Colonic mucosa (tissue), 4 donors: ENCODE data around the gene BICDL2. TPM values are rescaled to one million over a fixed set of nuclear protein-coding genes. Genes with fewer than 3 reads are reported as not detected.
A peak's percentile ranks its signal among the peaks of the same experiment; 100 is the strongest.
"Not testable (repeated sequence)": the region's sequence is repeated elsewhere in the genome, so short reads cannot be mapped to it uniquely, and the experiment has no call there.

Experiments
- DNase-seq: peaks from one replicate; pipeline ENCODE4 v3.0.0-alpha.2; 2020
- H3K27ac ChIP-seq: fragments of 200-600 bp; one replicate; pipeline ENCODE4 v1.8.0; 2021
- H3K27me3 ChIP-seq: fragments of 200-600 bp; one replicate; pipeline ENCODE4 v1.8.0; 2021
- H3K36me3 ChIP-seq: fragments of 200-600 bp; one replicate; pipeline ENCODE4 v1.8.0; 2021
- H3K4me1 ChIP-seq: fragments of 200-600 bp; one replicate; pipeline ENCODE4 v1.8.0; 2021; ENCODE audit warnings: mild to moderate bottlenecking
- H3K4me3 ChIP-seq: fragments of 200-600 bp; one replicate; pipeline ENCODE4 v1.8.0; 2021
- H3K9ac ChIP-seq, 2 donors: one replicate each; pipeline ENCODE4 v1.7.0; 2013; ENCODE audit warnings: control low read depth in 2 of 2, low read depth in 2 of 2, low read length in 2 of 2
- H3K9me3 ChIP-seq: fragments of 200-600 bp; one replicate; pipeline ENCODE4 v1.8.0; 2021
- intact Hi-C: fragments of 100-400 bp; cut with DNase I; formaldehyde crosslinking; loops from one replicate; pipeline ENCODE4 v1.14.1; 2022
- total RNA-seq, 2 donors: library from RNA; stranded (reverse); fragmentation: NEBNext Ultra II Directional in 1 of 2; extraction: Animal tissue kit (Norgen Biotek cat#: 25700) in 1 of 2; gene quantifications; one replicate each; pipeline ENCODE4 v1.2.1, GENCODE V29; 2021
- TF ChIP-seq, protein P1 (sequence below): fragments of 200-600 bp; IDR thresholded peaks from one replicate; pipeline ENCODE4 v1.8.0; 2022; ENCODE audit warnings: antibody characterized with exemption, mild to moderate bottlenecking
- donor health status: healthy.
- donor health status: DM: no; HTN: no; CAD: no.
- donor health status: DM: no; HTN: no; CAD: no.

BICDL2 gene, protein sequence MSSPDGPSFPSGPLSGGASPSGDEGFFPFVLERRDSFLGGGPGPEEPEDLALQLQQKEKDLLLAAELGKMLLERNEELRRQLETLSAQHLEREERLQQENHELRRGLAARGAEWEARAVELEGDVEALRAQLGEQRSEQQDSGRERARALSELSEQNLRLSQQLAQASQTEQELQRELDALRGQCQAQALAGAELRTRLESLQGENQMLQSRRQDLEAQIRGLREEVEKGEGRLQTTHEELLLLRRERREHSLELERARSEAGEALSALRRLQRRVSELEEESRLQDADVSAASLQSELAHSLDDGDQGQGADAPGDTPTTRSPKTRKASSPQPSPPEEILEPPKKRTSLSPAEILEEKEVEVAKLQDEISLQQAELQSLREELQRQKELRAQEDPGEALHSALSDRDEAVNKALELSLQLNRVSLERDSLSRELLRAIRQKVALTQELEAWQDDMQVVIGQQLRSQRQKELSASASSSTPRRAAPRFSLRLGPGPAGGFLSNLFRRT
- total RNA-seq = 10 to 100 TPM; 56.6 to 83.9 TPM

DNA sequence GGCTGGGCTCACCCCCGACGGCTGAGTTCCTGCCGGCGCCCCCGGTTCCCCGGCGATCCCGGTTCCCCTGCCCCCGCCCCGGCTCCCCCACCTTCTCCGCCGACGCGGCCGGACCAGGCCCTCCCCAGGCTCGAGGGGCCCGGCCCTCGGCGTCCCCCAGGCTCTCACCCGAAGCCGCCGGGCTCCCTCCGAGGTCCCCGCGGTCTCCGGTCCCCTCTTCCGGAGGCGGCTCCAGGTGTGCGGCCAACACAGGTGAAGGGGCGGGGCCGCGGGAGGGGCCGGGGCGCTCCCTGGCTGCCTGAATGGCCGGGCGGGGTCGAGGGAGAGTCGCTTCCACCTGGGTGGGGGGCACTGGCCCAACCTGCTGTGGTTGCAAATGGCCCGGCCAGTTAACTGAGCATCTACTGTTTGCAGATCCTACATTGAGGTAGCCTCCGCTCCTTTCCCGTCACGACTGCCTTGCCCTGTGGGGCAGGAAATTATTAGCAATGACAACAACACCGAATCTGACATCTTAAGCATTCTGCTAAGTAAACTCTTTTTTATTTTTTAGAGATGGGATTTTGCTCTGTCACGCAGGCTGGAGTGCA lies at the start of gene BICDL2:
BICDL2 (minus strand) TSS at position 219 of the 590 bp plus-strand sequence. CDS start 1,448 bp downstream, outside the sequence.
- DNase-seq = peak; percentile 90
- Histone ChIP-seq H3K9me3 (no peaks in the 10 kb centered on the region), H3K36me3 (no peaks in the 10 kb centered on the region), H3K27me3 (peaks cover 12% of the 10 kb centered on the region), H3K4me1 (peaks cover 9% of the 10 kb centered on the region), H3K27ac (peak within 1 kb of the TSS; percentile 62), H3K4me3 (peak within 1 kb of the TSS; percentile 54), H3K9ac (peak within 1 kb of the TSS; percentile 61 to 82)
- intact Hi-C loops = no loop called here
- TF ChIP-seq, protein P1, sequence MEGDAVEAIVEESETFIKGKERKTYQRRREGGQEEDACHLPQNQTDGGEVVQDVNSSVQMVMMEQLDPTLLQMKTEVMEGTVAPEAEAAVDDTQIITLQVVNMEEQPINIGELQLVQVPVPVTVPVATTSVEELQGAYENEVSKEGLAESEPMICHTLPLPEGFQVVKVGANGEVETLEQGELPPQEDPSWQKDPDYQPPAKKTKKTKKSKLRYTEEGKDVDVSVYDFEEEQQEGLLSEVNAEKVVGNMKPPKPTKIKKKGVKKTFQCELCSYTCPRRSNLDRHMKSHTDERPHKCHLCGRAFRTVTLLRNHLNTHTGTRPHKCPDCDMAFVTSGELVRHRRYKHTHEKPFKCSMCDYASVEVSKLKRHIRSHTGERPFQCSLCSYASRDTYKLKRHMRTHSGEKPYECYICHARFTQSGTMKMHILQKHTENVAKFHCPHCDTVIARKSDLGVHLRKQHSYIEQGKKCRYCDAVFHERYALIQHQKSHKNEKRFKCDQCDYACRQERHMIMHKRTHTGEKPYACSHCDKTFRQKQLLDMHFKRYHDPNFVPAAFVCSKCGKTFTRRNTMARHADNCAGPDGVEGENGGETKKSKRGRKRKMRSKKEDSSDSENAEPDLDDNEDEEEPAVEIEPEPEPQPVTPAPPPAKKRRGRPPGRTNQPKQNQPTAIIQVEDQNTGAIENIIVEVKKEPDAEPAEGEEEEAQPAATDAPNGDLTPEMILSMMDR = no peak

DNA sequence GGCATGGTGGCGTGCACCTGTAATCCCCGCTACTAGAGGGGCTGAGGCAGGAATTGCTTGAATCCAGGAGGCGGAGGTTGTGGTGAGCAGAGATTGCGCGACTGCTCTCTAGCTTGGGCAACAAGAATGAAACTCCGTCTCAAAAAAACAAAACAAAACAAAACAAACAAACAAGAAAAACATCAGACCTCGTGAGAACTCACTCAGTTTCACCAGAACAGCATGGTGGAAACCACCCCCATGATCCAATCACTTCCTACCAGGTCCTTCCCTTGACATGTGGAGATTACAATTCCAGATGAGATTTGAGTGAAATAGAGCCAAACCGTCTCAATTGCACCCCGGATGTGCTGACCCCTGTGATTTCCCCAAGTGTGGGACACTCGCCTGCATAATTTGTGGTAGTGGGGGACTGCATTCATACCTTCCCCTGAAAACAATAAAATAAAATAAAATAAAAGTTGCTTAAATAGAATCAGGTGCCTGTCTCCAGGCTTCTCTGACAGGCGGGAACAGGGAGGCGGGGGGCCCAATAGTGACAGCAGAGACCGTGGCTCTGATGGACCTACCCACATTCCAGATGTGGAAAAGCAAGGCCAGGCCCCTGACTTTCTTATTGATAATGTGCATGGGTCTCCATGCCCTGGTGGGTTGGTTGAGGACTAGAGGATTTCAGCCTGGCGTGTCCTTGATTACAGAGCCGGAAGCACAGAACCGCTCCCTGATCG lies 49.3 kb upstream of the BICDL2 start:
- Histone ChIP-seq H3K4me3 (no peak overlapping the region), H3K4me1 (no peaks in the 10 kb centered on the region), H3K27ac (no peak overlapping the region), H3K9me3 (no peaks in the 10 kb centered on the region), H3K9ac (no peak overlapping the region), H3K36me3 (no peaks in the 10 kb centered on the region), H3K27me3 (no peaks in the 10 kb centered on the region)
- no peak for DNase-seq
- TF ChIP-seq, protein P1 = no peak
- intact Hi-C loops = no loop called here

DNA sequence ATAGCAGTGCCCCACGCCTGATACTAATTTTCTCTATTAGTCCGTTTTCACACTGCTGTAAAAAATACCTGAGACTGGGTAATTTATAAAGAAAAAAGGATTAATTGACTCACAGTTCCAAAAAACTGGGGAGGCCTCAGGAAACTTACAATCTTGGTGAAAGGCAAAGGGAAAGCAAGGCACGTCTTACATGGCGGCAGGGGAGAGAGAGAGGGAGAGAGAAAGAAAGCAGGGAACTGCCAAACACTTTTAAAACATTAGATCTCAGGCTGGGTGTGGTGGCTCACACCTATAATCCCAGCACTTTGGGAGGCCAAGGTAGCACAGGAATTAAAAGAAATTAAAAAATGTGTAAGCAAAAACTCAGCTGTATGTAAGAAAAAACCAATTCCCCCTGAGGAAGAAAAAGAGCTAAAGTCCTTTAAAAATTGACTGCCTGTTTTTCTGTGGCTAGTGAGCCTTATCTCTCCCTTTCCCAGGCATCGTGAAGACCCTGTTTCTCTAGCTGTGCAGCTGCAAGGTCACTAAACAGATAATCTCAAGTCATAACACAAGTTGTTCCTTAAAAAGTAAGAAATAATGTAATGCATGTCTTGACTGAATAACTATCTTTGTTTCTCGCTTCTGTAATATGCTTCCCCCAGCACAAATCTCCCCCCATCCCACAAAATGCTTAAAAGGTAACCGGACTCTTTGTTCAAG lies 48.4 kb upstream of the BICDL2 start:
- H3K27me3 ChIP-seq = no peaks in the 10 kb centered on the region
- H3K9ac ChIP-seq = no peak overlapping the region
- DNase-seq = no peak
- H3K9me3 ChIP-seq = no peaks in the 10 kb centered on the region
- H3K36me3 ChIP-seq = no peaks in the 10 kb centered on the region
- no peak overlapping the region for H3K27ac ChIP-seq
- intact Hi-C loops = no loop called here
- no peak overlapping the region for H3K4me3 ChIP-seq
- TF ChIP-seq, protein P1 = no peak
- no peaks in the 10 kb centered on the region for H3K4me1 ChIP-seq

DNA sequence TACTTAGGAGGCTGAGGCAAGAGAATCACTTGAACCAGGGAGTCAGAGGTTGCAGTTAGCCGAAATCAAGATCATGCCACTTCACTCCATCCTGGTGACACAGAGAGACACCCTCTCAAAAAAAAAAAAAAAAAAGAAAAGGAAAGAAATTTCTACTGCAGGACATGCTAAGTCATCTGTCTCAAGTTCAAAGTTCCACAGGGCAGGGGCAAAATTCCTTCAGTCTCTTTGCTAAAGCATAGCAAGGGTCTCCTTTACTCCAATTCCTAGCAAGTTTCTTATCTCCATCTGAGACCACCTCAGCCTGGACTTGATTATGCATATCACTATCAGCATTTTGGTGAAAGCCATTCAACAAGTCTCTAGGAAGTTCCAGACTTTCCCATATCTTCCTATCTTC lies 47.7 kb upstream of the BICDL2 start:
- Histone ChIP-seq H3K4me1 (no peaks in the 10 kb centered on the region), H3K36me3 (no peaks in the 10 kb centered on the region), H3K27me3 (no peaks in the 10 kb centered on the region), H3K4me3 (no peak overlapping the region), H3K27ac (no peak overlapping the region), H3K9ac (no peak overlapping the region), H3K9me3 (no peaks in the 10 kb centered on the region)
- TF ChIP-seq, protein P1 = no peak
- intact Hi-C loops = no loop called here
- no peak for DNase-seq

DNA sequence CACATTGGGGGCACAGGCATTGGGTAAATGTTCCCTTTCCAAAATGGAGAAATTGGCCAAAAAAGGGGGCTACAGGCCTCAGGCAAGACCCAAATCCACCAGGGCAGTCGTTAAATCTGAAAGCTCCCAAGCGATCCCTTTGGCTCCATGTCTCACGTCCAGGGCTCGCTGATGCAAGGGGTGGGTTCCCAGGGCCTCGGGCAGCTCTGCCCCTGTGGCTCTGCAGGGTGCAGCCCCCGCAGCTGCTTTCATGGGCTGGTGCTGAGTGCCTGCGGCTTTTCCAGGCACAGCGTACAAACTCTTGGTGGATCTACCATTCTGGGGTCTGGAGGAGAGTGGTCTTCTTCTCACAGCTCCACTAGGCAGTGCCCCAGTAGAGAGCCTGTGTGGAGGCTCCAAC lies 46.7 kb upstream of the BICDL2 start:
- H3K4me1 ChIP-seq, intact Hi-C loops, DNase-seq, H3K27ac ChIP-seq, H3K36me3 ChIP-seq, H3K4me3 ChIP-seq, H3K9me3 ChIP-seq, H3K9ac ChIP-seq, H3K27me3 ChIP-seq: not testable (repeated sequence)

DNA sequence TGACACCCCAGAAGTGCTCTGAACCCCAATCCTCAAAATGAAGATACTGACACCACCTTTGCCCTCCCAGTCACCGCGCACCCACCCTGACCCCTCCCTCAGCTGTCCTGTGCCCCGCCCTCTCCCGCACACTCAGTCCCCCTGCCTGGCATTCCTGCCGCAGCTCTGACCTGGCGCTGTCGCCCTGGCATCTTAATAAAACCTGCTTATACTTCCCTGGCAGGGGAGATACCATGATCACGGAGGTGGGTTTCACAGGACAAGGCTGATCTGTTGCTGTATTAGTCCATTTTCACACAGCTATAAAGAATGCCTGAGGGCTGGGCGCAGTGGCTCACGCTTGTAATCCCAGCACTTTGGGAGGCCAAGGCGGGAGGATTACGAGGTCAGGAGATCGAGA lies 45.2 kb upstream of the BICDL2 start:
- H3K27me3 ChIP-seq, intact Hi-C loops, H3K4me3 ChIP-seq, H3K27ac ChIP-seq, H3K4me1 ChIP-seq, H3K9ac ChIP-seq, H3K36me3 ChIP-seq, DNase-seq, H3K9me3 ChIP-seq: not testable (repeated sequence)
